Thoracic aorta (tissue), 2 donors: ENCODE measurements around the gene MED27. TPM values are rescaled to one million over a fixed set of nuclear protein-coding genes. Genes with fewer than 3 reads are reported as not detected.

Experiments
- ATAC-seq: fragments of 150-250 bp; one replicate; pipeline ENCODE4 v1.8.0; 2017; ENCODE audit warnings: low read depth; ENCODE audit not compliant: insufficient number of reproducible peaks, low FRiP score
- DNase-seq: peaks from one replicate; pipeline ENCODE4 v3.0.0-alpha.2; 2020; ENCODE audit warnings: low spot score
- H3K27ac ChIP-seq, 2 donors: fragments of 200-600 bp; sonication (generic); 1 replicate in 1 of 2; 2 replicates in 1 of 2; pipeline ENCODE4 v1.5.1; 2016; ENCODE audit warnings: mild to moderate bottlenecking in 2 of 2, moderate library complexity in 2 of 2
- H3K27me3 ChIP-seq: fragments of 200-600 bp; sonication (generic); replicated peaks from 2 replicates; pipeline ENCODE4 v1.6.0; 2016; ENCODE audit warnings: mild to moderate bottlenecking; ENCODE audit not compliant: insufficient read depth
- H3K36me3 ChIP-seq: fragments of 200-600 bp; sonication (generic); one replicate; pipeline ENCODE4 v1.5.1; 2016
- H3K4me1 ChIP-seq, 2 donors: fragments of 200-600 bp; sonication (generic); 1 replicate in 1 of 2; 2 replicates in 1 of 2; pipeline versions ENCODE4 v1.5.1 to v1.6.0; 2016; ENCODE audit warnings: low read depth in 2 of 2, mild to moderate bottlenecking in 1 of 2; ENCODE audit not compliant: control insufficient read depth in 1 of 2
- H3K4me3 ChIP-seq: fragments of 200-600 bp; sonication (generic); 2 replicates; pipeline ENCODE4 v1.5.1; 2016; ENCODE audit warnings: mild to moderate bottlenecking
- H3K9me3 ChIP-seq: fragments of 200-600 bp; sonication (generic); 2 replicates; pipeline ENCODE4 v1.5.1; 2016
- CTCF ChIP-seq: fragments of 200-600 bp; sonication (generic); IDR thresholded peaks from one replicate; pipeline ENCODE4 v1.5.1; 2019; ENCODE audit warnings: antibody characterized with exemption
- total RNA-seq, 2 donors: library from RNA; depleted of rRNA; stranded (reverse); fragments of >200 nt; gene quantifications; one replicate each; pipeline versions ENCODE4 v1.1.0 to v1.2.3, GENCODE V29; 2016

The MED27 gene
- total RNA-seq, 2 donors from 2014 or later = 19.3 to 26.5 TPM

- Histone ChIP-seq H3K4me1 (no peaks in the 10 kb centered on the region), H3K27me3 (no peaks in the 10 kb centered on the region), H3K4me3 (no peak overlapping the region), H3K36me3 (peaks cover 3% of the 10 kb centered on the region), H3K9me3 (no peaks in the 10 kb centered on the region), H3K27ac (no peak overlapping the region)
- no peak for ATAC-seq
- TF ChIP-seq CTCF = no peak
- DNase-seq = no peak
Measured at GRCh38 chr9:131963072-131964030, 116.3 kb downstream of the MED27 start.

GRCh38 chr9:131961496-131961880, 118.2 kb downstream of the MED27 start:
- Histone ChIP-seq H3K4me3 (no peak overlapping the region), H3K27ac (no peak overlapping the region), H3K4me1 (no peaks in the 10 kb centered on the region), H3K27me3 (no peaks in the 10 kb centered on the region), H3K36me3 (peaks cover 3% of the 10 kb centered on the region), H3K9me3 (no peaks in the 10 kb centered on the region)
- ATAC-seq (no peak), DNase-seq (no peak)
- no peak for TF ChIP-seq CTCF

- Histone ChIP-seq H3K36me3 (peaks cover 3% of the 10 kb centered on the region), H3K27ac (no peak overlapping the region), H3K9me3 (no peaks in the 10 kb centered on the region), H3K4me3 (no peak overlapping the region), H3K4me1 (no peaks in the 10 kb centered on the region), H3K27me3 (no peaks in the 10 kb centered on the region)
- ATAC-seq (no peak), DNase-seq (no peak)
- TF ChIP-seq CTCF = no peak
Measured at GRCh38 chr9:131960851-131961495, 118.7 kb downstream of the MED27 start.

GRCh38 chr9:131960311-131960710, 119.4 kb downstream of the MED27 start:
- H3K9me3 ChIP-seq = no peaks in the 10 kb centered on the region
- ATAC-seq (no peak), DNase-seq (no peak)
- no peaks in the 10 kb centered on the region for H3K4me1 ChIP-seq
- no peak overlapping the region for H3K27ac ChIP-seq
- no peaks in the 10 kb centered on the region for H3K27me3 ChIP-seq
- peaks cover 3% of the 10 kb centered on the region for H3K36me3 ChIP-seq
- no peak overlapping the region for H3K4me3 ChIP-seq
- no peak for TF ChIP-seq CTCF

- DNase-seq (no peak), ATAC-seq (no peak)
- no peaks in the 10 kb centered on the region for H3K9me3 ChIP-seq
- H3K36me3 ChIP-seq = no peaks in the 10 kb centered on the region
- no peaks in the 10 kb centered on the region for H3K4me1 ChIP-seq
- TF ChIP-seq CTCF = no peak
- no peak overlapping the region for H3K27ac ChIP-seq
- H3K27me3 ChIP-seq = no peaks in the 10 kb centered on the region
- no peak overlapping the region for H3K4me3 ChIP-seq
Measured at GRCh38 chr9:131959887-131960286, 119.8 kb downstream of the MED27 start.
